ENCODE results near the gene CTBP2.

Gene CTBP2

GRCh38 chr10:125105706-125106255 is 54.6 kb downstream of the CTBP2 start:
- no peaks in the 10 kb centered on the region for H3K4me1 Mint-ChIP-seq (ENCODE audit: low read depth)
- H3K9me3 Mint-ChIP-seq (ENCODE audit: low read depth) = no peaks in the 10 kb centered on the region
- H3K27me3 Mint-ChIP-seq = no peaks in the 10 kb centered on the region
- no peaks in the 10 kb centered on the region for H3K36me3 Mint-ChIP-seq
- H3K4me3 Mint-ChIP-seq = no peak overlapping the region
- H3K27ac Mint-ChIP-seq = no peak overlapping the region

DNA sequence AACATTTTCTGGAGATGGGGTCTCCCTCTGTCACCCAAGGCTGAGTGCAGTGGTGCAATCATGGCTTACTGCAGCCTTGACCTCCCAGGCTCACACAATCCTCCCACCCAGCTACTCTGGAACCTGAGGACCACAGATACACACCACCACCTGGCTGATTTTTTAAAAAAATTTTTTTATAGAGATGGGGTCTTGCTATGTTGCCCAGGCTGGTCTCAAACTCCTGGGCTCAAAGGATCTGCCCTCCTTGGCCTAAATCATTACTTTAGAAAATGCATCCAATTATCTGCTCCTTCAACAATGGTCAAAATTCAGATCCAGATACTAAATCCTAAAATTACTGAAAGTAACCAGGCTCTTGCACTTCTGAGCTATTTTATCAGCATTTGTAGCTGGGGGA is 55.2 kb downstream of the CTBP2 start:
- Mint-ChIP-seq H3K27me3 (no peaks in the 10 kb centered on the region), H3K27ac (no peak overlapping the region), H3K9me3 (ENCODE audit: low read depth) (no peaks in the 10 kb centered on the region), H3K4me3 (no peak overlapping the region), H3K36me3 (no peaks in the 10 kb centered on the region), H3K4me1 (ENCODE audit: low read depth) (no peaks in the 10 kb centered on the region)

GRCh38 chr10:125104559-125104958 is 55.8 kb downstream of the CTBP2 start:
- no peak overlapping the region for H3K27ac Mint-ChIP-seq
- H3K36me3 Mint-ChIP-seq = no peaks in the 10 kb centered on the region
- H3K27me3 Mint-ChIP-seq = no peaks in the 10 kb centered on the region
- H3K9me3 Mint-ChIP-seq (ENCODE audit: low read depth) = no peaks in the 10 kb centered on the region
- H3K4me3 Mint-ChIP-seq = no peak overlapping the region
- no peaks in the 10 kb centered on the region for H3K4me1 Mint-ChIP-seq (ENCODE audit: low read depth)

DNA sequence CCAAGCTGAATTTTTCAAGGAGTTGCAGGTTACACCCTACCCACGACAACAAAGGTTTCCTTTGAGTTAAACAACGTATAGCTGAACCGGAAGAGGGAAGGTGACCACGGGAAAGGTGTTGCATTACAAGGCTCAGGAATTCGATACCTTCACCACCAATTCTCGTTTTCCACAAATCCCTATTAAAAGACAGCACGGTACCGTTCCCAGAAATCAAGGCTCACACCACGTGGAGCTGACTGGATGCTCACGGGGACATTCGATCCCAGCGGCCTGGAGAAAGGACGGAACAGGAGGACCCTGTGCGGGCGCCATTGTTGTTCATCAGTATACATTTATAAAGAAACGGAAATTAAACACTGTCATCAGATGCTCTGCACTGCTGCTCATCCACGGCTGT is 56.4 kb downstream of the CTBP2 start:
- no peaks in the 10 kb centered on the region for H3K36me3 Mint-ChIP-seq
- H3K4me1 Mint-ChIP-seq (ENCODE audit: low read depth) = no peaks in the 10 kb centered on the region

DNA sequence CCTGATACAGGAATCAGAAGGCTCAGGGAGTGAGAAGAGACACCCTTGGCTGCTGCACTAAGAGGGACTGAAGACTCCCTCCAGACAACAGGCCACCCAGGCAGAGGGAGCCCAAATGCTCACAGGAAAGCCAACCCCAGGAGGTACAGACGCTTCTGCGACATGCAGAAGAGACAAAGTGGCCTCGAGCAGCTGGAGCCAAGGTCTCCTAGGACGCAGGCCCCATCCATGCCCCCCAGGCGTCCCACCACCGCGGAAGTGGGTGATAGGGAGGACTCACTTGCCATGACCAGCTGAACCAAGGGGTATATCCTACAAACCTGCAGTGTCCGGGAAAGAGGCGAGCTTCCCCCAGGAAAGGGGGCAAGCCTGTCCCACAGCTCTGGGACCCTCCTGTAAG is 56.9 kb downstream of the CTBP2 start:
- H3K27me3 Mint-ChIP-seq = no peaks in the 10 kb centered on the region
- no peak overlapping the region for H3K4me3 Mint-ChIP-seq
- H3K36me3 Mint-ChIP-seq = no peaks in the 10 kb centered on the region
- no peaks in the 10 kb centered on the region for H3K4me1 Mint-ChIP-seq (ENCODE audit: low read depth)
- no peaks in the 10 kb centered on the region for H3K9me3 Mint-ChIP-seq (ENCODE audit: low read depth)
- no peak overlapping the region for H3K27ac Mint-ChIP-seq

More for the DNA sequence above, 56.4 kb downstream of the CTBP2 start:
- no peak overlapping the region for H3K27ac Mint-ChIP-seq
- no peak overlapping the region for H3K4me3 Mint-ChIP-seq
- H3K27me3 Mint-ChIP-seq = no peaks in the 10 kb centered on the region
- H3K9me3 Mint-ChIP-seq (ENCODE audit: low read depth) = no peaks in the 10 kb centered on the region

DNA sequence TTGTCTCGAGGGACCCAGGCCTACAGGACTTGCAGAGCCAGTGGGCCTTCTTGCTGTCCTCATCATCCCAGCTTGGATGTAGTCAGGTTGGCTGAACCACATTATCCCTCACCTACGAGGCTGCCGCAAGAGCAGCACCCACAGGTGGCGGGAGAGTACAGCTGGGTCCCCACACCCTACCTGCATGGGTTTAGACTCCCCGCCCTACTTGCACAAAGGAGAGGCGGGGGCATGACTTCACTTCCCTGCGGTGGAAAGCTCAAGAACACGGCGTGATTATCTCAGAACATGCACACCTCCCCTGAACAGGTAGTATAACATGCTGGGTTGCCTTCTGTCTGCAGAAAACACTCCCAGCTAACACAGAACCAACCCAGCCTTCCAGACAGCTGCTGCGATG is 57.5 kb downstream of the CTBP2 start:
- H3K4me1 Mint-ChIP-seq (ENCODE audit: low read depth) = no peaks in the 10 kb centered on the region
- H3K36me3 Mint-ChIP-seq = no peaks in the 10 kb centered on the region
- no peaks in the 10 kb centered on the region for H3K27me3 Mint-ChIP-seq
- H3K4me3 Mint-ChIP-seq = no peak overlapping the region
- H3K9me3 Mint-ChIP-seq (ENCODE audit: low read depth) = no peaks in the 10 kb centered on the region
- H3K27ac Mint-ChIP-seq = no peak overlapping the region

- Mint-ChIP-seq H3K4me3 (no peak overlapping the region), H3K4me1 (ENCODE audit: low read depth) (no peaks in the 10 kb centered on the region), H3K27ac (no peak overlapping the region), H3K9me3 (ENCODE audit: low read depth) (no peaks in the 10 kb centered on the region), H3K27me3 (no peaks in the 10 kb centered on the region), H3K36me3 (no peaks in the 10 kb centered on the region)
These were observed 58.1 kb downstream of the CTBP2 start for GRCh38 chr10:125102246-125102645.

- Mint-ChIP-seq H3K27ac (no peak overlapping the region), H3K4me3 (no peak overlapping the region), H3K27me3 (no peaks in the 10 kb centered on the region), H3K36me3 (no peaks in the 10 kb centered on the region), H3K9me3 (ENCODE audit: low read depth) (no peaks in the 10 kb centered on the region), H3K4me1 (ENCODE audit: low read depth) (no peaks in the 10 kb centered on the region)
These were observed 58.8 kb downstream of the CTBP2 start for GRCh38 chr10:125101581-125101980.

GRCh38 chr10:125101049-125101448 is 59.3 kb downstream of the CTBP2 start:
- Mint-ChIP-seq H3K4me3 (no peak overlapping the region), H3K27ac (no peak overlapping the region), H3K36me3 (no peaks in the 10 kb centered on the region), H3K9me3 (ENCODE audit: low read depth) (no peaks in the 10 kb centered on the region), H3K4me1 (ENCODE audit: low read depth) (no peaks in the 10 kb centered on the region), H3K27me3 (no peaks in the 10 kb centered on the region)

DNA sequence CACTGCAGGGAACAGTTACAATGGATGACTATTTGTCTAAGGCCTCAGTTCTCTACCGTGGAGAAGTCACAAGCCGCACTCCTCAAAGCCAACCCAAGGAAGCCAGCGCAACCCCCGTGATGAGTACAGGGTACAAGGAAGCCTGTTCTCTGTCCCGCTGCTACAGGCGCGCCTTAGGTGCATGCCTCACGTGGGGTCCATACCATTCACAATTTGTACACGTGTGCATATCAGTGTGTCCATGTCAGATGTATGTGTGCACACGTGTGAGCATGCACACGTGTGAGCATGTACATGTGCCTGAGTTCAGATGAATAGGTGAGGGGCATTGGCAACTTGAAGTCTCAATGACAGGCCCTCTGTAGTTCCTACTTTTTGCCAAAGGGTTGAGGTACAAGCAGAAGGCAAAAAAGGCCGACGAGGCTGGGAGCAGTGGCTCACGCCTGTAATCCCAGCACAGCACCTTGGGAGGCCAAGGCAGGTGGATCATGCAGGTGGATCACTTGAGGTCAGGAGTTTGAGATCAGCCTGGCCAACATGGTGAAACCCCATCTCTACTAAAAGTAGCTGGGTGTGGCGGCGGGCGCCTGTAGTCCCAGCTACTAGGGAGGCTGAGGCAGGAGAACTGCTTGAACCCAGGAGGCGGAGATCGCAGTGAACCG is 62.8 kb downstream of the CTBP2 start:
- no peaks in the 10 kb centered on the region for H3K27me3 Mint-ChIP-seq
- no peaks in the 10 kb centered on the region for H3K4me1 Mint-ChIP-seq (ENCODE audit: low read depth)
- no peak overlapping the region for H3K4me3 Mint-ChIP-seq
- H3K9me3 Mint-ChIP-seq (ENCODE audit: low read depth) = no peaks in the 10 kb centered on the region
- H3K27ac Mint-ChIP-seq = no peak overlapping the region
- H3K36me3 Mint-ChIP-seq = no peaks in the 10 kb centered on the region

DNA sequence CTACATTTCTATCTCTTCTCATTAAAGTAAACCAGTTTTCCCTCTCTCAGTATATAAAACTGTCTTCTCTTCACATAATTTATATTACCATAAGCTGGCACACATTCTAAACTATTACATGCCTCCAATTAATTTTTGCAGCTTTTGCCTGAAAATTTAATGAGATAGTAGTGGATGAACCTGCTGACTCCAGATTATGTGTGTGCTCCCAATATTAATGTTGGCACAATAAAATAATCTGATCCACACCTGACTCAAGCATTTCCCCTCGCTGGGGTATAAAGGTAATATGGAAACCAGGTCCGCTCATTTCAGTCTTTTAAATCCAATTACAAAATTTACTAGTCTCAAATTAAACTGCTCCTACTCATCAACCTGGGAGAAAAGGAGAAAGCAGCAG is 63.4 kb downstream of the CTBP2 start:
- Mint-ChIP-seq H3K27ac (no peak overlapping the region), H3K36me3 (no peaks in the 10 kb centered on the region), H3K9me3 (ENCODE audit: low read depth) (no peaks in the 10 kb centered on the region), H3K4me1 (ENCODE audit: low read depth) (no peaks in the 10 kb centered on the region), H3K4me3 (no peak overlapping the region), H3K27me3 (no peaks in the 10 kb centered on the region)

DNA sequence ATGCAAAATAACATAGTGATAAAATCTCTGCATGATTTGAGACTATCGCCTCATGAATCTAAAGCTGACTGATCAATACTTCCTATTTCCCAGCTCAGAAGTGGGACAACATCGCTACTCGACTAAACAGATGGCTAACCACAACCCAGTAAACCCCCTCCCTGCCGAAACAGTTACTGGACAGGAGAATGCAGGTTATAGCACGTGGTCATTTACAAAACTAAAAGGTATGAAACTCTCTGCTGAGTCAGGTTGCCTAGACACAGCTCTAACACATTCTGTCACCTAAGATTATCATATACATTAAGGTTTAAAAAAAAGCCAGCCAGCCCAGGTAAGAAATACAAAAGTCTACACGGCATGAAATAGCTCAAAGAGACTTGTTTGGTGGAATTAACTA is 64.0 kb downstream of the CTBP2 start:
- H3K27me3 Mint-ChIP-seq = no peaks in the 10 kb centered on the region
- no peaks in the 10 kb centered on the region for H3K4me1 Mint-ChIP-seq (ENCODE audit: low read depth)
- no peak overlapping the region for H3K27ac Mint-ChIP-seq
- H3K4me3 Mint-ChIP-seq = no peak overlapping the region
- no peaks in the 10 kb centered on the region for H3K9me3 Mint-ChIP-seq (ENCODE audit: low read depth)
- no peaks in the 10 kb centered on the region for H3K36me3 Mint-ChIP-seq

DNA sequence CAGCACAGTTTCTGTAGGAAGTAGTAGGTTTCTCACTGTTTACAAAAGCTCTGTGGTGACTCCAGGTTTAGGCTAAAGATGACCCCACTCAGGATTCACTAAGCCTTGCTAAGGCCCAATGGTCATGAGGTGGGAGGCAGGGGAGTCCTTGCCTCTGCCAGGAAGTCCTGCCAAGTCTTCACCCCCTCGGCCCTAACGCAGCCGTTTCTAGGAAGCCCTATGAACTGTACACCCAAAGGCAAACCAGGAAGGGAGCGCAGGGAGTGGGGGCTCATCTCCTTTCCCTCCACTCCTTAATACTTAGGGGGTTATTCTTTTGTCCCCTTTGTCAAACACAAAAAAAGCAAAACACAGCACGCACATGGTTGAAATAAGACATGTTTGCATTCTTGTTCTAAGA is 64.6 kb downstream of the CTBP2 start:
- no peaks in the 10 kb centered on the region for H3K4me1 Mint-ChIP-seq (ENCODE audit: low read depth)
- H3K27ac Mint-ChIP-seq = no peak overlapping the region
- no peaks in the 10 kb centered on the region for H3K27me3 Mint-ChIP-seq
- H3K4me3 Mint-ChIP-seq = no peak overlapping the region
- H3K36me3 Mint-ChIP-seq = no peaks in the 10 kb centered on the region
- H3K9me3 Mint-ChIP-seq (ENCODE audit: low read depth) = no peaks in the 10 kb centered on the region

GRCh38 chr10:125095228-125095627 is 65.1 kb downstream of the CTBP2 start:
- no peaks in the 10 kb centered on the region for H3K36me3 Mint-ChIP-seq
- H3K4me3 Mint-ChIP-seq = no peak overlapping the region
- no peak overlapping the region for H3K27ac Mint-ChIP-seq
- H3K4me1 Mint-ChIP-seq (ENCODE audit: low read depth) = no peaks in the 10 kb centered on the region
- H3K27me3 Mint-ChIP-seq = no peaks in the 10 kb centered on the region
- H3K9me3 Mint-ChIP-seq (ENCODE audit: low read depth) = no peaks in the 10 kb centered on the region

DNA sequence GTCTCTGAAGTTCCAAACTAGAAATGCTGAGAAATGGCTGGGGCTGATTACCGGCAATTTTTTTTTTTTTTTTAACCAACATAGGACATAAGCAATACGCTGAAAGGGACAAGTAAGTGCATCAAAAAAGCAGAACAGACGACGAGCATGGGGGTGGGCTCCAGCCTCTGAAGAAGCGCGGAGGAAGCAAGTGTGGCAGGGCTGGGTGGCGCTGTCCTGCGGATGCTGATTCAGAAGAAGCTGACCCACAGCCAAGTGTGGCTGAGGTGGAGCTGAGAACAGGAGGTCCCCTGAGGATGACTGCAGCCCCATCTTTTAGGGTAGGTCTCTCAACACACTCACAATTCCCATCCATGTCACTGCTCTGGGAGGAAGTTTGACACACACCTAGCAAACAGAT is 65.6 kb downstream of the CTBP2 start:
- Mint-ChIP-seq H3K9me3 (ENCODE audit: low read depth) (no peaks in the 10 kb centered on the region), H3K27me3 (no peaks in the 10 kb centered on the region), H3K4me1 (ENCODE audit: low read depth) (no peaks in the 10 kb centered on the region), H3K36me3 (no peaks in the 10 kb centered on the region), H3K27ac (no peak overlapping the region), H3K4me3 (no peak overlapping the region)

GRCh38 chr10:125093974-125094705 is 66.2 kb downstream of the CTBP2 start:
- Mint-ChIP-seq H3K4me1 (ENCODE audit: low read depth) (no peaks in the 10 kb centered on the region), H3K36me3 (no peaks in the 10 kb centered on the region), H3K27ac (no peak overlapping the region), H3K4me3 (no peak overlapping the region), H3K9me3 (ENCODE audit: low read depth) (no peaks in the 10 kb centered on the region), H3K27me3 (no peaks in the 10 kb centered on the region)

Measured in activated naive CD8-positive, alpha-beta T cell (primary cell).